NCI-H526 (cell line): Measurements from ENCODE around the gene ADGRF3.
"Not testable (repeated sequence)": the region's sequence is repeated elsewhere in the genome, so short reads cannot be mapped to it uniquely, and the experiment has no call there.

Experiments
- DNase-seq, 2 experiments: peaks; one replicate each; lab custom pipeline; 2025; lab: John Stamatoyannopoulos, UW

Gene ADGRF3

GRCh38 chr2:26351375-26352090 is 4.9 kb upstream of the ADGRF3 start:
- DNase-seq = no peak

GRCh38 chr2:26349690-26350089 is 3.1 kb upstream of the ADGRF3 start:
- no peak for DNase-seq

- no peak for DNase-seq
These were observed 787 bp upstream of the ADGRF3 start for GRCh38 chr2:26347286-26347865.

- DNase-seq = peak; percentile 99
These were observed 790 bp downstream of the ADGRF3 start, which contains the start of gene SELENOI for GRCh38 chr2:26345545-26346453. SELENOI (plus strand) TSS chr2:26346143; CDS start chr2:26346233, 90 bp downstream.

- DNase-seq = no peak
These were observed 1.4 kb downstream of the ADGRF3 start for GRCh38 chr2:26345283-26345544.

GRCh38 chr2:26344581-26345282 is 1.9 kb downstream of the ADGRF3 start:
- DNase-seq = no peak

- no peak for DNase-seq
These were observed 5.8 kb downstream of the ADGRF3 start for GRCh38 chr2:26340831-26341230.

GRCh38 chr2:26337298-26337697 is 9.3 kb downstream of the ADGRF3 start:
- DNase-seq = no peak

GRCh38 chr2:26336719-26337118 is 9.9 kb downstream of the ADGRF3 start:
- no peak for DNase-seq

GRCh38 chr2:26335231-26335630 is 11.4 kb downstream of the ADGRF3 start:
- no peak for DNase-seq

GRCh38 chr2:26333293-26333692 is 13.3 kb downstream of the ADGRF3 start:
- DNase-seq = peak in 1 of 2 experiments; percentile 53

GRCh38 chr2:26331321-26331720 is 15.3 kb downstream of the ADGRF3 start:
- DNase-seq = not testable (repeated sequence)

- DNase-seq = no peak
These were observed 16.0 kb downstream of the ADGRF3 start for GRCh38 chr2:26330604-26331003.

GRCh38 chr2:26330114-26330549 is 16.5 kb downstream of the ADGRF3 start:
- peak; percentile 54 to 81 for DNase-seq

- DNase-seq = not testable (repeated sequence)
These were observed 17.5 kb downstream of the ADGRF3 start for GRCh38 chr2:26329083-26329482.

- no peak for DNase-seq
These were observed 19.0 kb downstream of the ADGRF3 start for GRCh38 chr2:26327291-26328272.

GRCh38 chr2:26326514-26326913 is 20.1 kb downstream of the ADGRF3 start:
- DNase-seq = no peak

GRCh38 chr2:26325851-26326250 is 20.7 kb downstream of the ADGRF3 start:
- no peak for DNase-seq

- DNase-seq = no peak
These were observed 21.7 kb downstream of the ADGRF3 start for GRCh38 chr2:26324903-26325302.

- DNase-seq = not testable (repeated sequence)
These were observed 22.1 kb downstream of the ADGRF3 start for GRCh38 chr2:26324479-26324878.

- DNase-seq = peak; percentile 14 to 77
These were observed 27.6 kb downstream of the ADGRF3 start for GRCh38 chr2:26318950-26319349.
